Spinal cord (tissue), 10 donors: Measurements from ENCODE around the gene PCNP. TPM values are rescaled to one million over a fixed set of nuclear protein-coding genes. Genes with fewer than 3 reads are reported as not detected.
"Not testable (repeated sequence)": the region's sequence is repeated elsewhere in the genome, so short reads cannot be mapped to it uniquely, and the experiment has no call there.

Source experiments
- DNase-seq, 6 donors: peaks; one replicate each; pipeline versions ENCODE4 v3.0.0 to v3.0.0-alpha.2; 2013 to 2015; ENCODE audit warnings: low spot score in 6 of 6, low read depth in 4 of 6
- H3K27ac ChIP-seq: one replicate; pipeline ENCODE4 v1.5.1; 2013; ENCODE audit warnings: low read depth, low read length, control low read depth
- H3K27me3 ChIP-seq: one replicate; pipeline ENCODE4 v1.6.1; 2013; ENCODE audit warnings: low read length; ENCODE audit not compliant: control insufficient read depth, insufficient read depth
- H3K36me3 ChIP-seq: one replicate; pipeline ENCODE4 v1.6.1; 2013; ENCODE audit warnings: low read length; ENCODE audit not compliant: control insufficient read depth, insufficient read depth
- H3K4me1 ChIP-seq: one replicate; pipeline ENCODE4 v1.6.1; 2013; ENCODE audit warnings: low read length; ENCODE audit not compliant: control insufficient read depth, insufficient read depth
- H3K4me3 ChIP-seq: one replicate; pipeline ENCODE4 v1.5.1; 2013; ENCODE audit warnings: low read depth, low read length, control low read depth
- H3K9me3 ChIP-seq: one replicate; pipeline ENCODE4 v1.6.1; 2013; ENCODE audit warnings: low read length; ENCODE audit not compliant: control insufficient read depth, insufficient read depth
- WGBS: methylation state at CpG from one replicate; pipeline ENCODE4 v1.1.5; 2013; ENCODE audit warnings: missing lambda C conversion rate; ENCODE audit not compliant: insufficient coverage; 5-methylcytosine and 5-hydroxymethylcytosine counted together
- polyA plus RNA-seq, 2 donors: library from polyadenylated mRNA; unstranded; fragments of 120-200 nt; gene quantifications; one replicate each; pipeline ENCODE4 v1.2.1, GENCODE V29; 2013; ENCODE audit not compliant: insufficient read length in 2 of 2
- total RNA-seq, 2 donors: library from RNA; depleted of rRNA in 1 of 2; stranded (reverse); fragments of 120-200 nt in 1 of 2; fragments of >200 nt in 1 of 2; gene quantifications; one replicate each; pipeline versions ENCODE4 v1.2.3 to v1.2.4, GENCODE V29; 2013 to 2014
- donor health status: healthy.

PCNP gene
- total and polyA plus RNA-seq, 4 donors, result 81.1 to 190 (median 158) TPM

- H3K4me1 ChIP-seq, result no peaks in the 10 kb centered on the region
These were observed 55.2 kb downstream of the PCNP start for GRCh38 chr3:101629219-101629618.

GRCh38 chr3:101631098-101631796 lies 57.3 kb downstream of the PCNP start:
- no peak for DNase-seq
- H3K27ac ChIP-seq, result no peak overlapping the region
- H3K4me3 ChIP-seq, result no peak overlapping the region
- H3K36me3 ChIP-seq, result no peaks in the 10 kb centered on the region
- no CpG with 5 or more reads among the region's 1 CpG for WGBS
- peaks cover 3% of the 10 kb centered on the region for H3K4me1 ChIP-seq
- no peaks in the 10 kb centered on the region for H3K27me3 ChIP-seq
- no peaks in the 10 kb centered on the region for H3K9me3 ChIP-seq

More at GRCh38 chr3:101629219-101629618, 55.2 kb downstream of the PCNP start:
- H3K9me3 ChIP-seq, result no peaks in the 10 kb centered on the region
- DNase-seq, result no peak
- H3K4me3 ChIP-seq, result no peak overlapping the region
- no peaks in the 10 kb centered on the region for H3K36me3 ChIP-seq
- H3K27me3 ChIP-seq, result no peaks in the 10 kb centered on the region
- H3K27ac ChIP-seq, result no peak overlapping the region

DNA sequence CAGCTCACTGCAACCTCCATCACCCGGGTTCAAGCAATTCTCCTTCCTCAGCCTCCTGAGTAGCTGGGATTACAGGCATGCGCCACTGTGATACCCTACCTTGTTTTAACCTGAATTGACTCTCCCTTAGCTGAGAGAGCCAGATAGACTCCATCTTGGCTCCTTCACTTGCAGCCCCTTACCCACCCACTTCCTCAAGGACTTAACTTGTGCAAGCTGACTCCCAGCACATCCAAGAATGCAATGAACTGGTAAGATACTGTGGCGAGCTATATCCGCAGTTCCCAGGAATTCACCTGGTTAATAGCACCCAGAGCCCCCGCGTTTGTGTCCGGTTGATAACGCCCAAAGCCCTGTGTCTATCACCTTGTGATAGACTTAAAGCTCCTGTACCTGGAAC lies 58.0 kb downstream of the PCNP start:
- H3K27me3 ChIP-seq, H3K4me1 ChIP-seq, H3K4me3 ChIP-seq, H3K27ac ChIP-seq, DNase-seq, H3K36me3 ChIP-seq, H3K9me3 ChIP-seq: not testable (repeated sequence)
- WGBS, result 97% methylated on average over 8 of the region's 8 CpGs

DNA sequence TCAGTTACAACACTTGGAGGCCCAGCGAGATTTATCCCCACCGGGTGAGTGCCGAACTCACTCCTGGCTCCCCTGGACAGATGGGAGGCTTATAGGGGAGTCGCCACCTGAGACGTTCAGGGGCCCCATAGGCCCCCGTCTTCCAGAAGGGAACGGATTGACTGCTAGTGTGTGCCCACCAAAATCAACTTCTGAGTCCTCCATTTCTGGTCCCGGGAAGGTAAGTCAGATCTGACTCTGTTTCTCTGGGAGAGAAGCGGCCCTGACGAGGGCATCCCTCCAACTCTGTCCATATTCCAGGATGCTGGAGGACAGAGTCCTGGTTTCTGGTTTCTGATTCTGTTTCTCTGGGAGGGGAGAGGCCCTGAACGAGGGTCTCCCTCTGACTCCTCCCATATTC lies 58.6 kb downstream of the PCNP start:
- Histone ChIP-seq H3K4me1 (peaks cover 3% of the 10 kb centered on the region), H3K27me3 (no peaks in the 10 kb centered on the region), H3K27ac (no peak overlapping the region), H3K9me3 (no peaks in the 10 kb centered on the region), H3K36me3 (no peaks in the 10 kb centered on the region), H3K4me3 (no peak overlapping the region)
- 73% methylated on average over 8 of the region's 11 CpGs for whole genome bisulfite sequencing
- no peak for DNase-seq

GRCh38 chr3:101633186-101633585 lies 59.2 kb downstream of the PCNP start:
- H3K4me1 ChIP-seq, result peaks cover 3% of the 10 kb centered on the region
- H3K4me3 ChIP-seq, result no peak overlapping the region
- H3K27ac ChIP-seq, result no peak overlapping the region
- H3K27me3 ChIP-seq, result no peaks in the 10 kb centered on the region
- DNase-seq, result no peak
- no peaks in the 10 kb centered on the region for H3K36me3 ChIP-seq
- no peaks in the 10 kb centered on the region for H3K9me3 ChIP-seq
- 89% methylated on average over 7 of the region's 10 CpGs for WGBS

DNA sequence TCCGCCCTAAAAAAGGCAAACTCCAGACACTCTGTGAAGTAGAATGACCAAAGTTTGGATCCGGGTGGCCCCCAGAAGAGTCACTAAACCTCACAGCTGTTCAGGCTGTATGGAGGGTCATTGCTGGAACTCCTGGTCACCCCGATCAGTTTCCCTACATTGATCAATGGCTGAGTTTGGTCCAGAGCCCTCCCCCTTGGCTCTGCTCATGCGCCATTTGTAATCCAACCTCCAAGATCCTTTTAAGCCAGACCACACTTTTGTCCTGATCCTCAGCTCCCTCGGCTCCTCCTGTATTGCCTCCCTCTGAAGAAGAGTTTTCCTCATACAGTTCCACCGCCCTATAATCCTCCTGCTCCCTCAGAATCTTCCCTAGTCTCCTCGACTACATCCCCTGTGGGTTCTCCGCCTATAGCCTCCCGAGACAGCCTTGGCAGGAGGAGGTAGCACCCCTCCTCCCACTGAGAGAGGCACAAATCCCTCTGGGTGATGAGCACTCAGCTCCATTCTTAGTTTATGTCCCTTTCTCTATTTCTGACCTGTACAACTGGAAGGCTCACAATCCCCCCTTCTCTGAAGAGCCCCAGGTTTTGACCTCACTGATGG lies 60.7 kb downstream of the PCNP start:
- Histone ChIP-seq H3K27me3 (no peaks in the 10 kb centered on the region), H3K9me3 (no peaks in the 10 kb centered on the region), H3K27ac (no peak overlapping the region), H3K4me3 (no peak overlapping the region), H3K4me1 (peaks cover 3% of the 10 kb centered on the region), H3K36me3 (no peaks in the 10 kb centered on the region)
- DNase-seq, result no peak
- 80% methylated on average over 7 of the region's 9 CpGs for WGBS

DNA sequence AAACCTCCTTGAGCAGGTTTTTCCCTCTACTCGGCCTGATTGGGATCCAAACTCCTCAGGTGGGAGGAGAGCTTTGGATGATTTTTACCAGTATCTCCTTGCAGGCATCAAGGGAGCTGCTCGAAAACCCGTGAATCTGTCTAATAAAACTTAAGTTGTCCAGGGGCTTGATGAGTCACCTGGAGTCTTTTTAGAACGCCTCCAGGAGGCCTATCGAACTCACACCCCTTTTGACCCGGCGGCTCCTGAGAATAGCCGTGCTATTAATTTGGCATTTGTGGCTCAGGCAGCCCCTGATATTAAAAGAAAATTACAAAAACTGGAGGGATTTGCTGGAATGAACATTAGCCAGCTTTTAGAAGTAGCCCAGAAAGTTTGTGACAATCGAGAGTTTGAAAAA lies 61.4 kb downstream of the PCNP start:
- DNase-seq, result no peak
- Histone ChIP-seq H3K36me3 (no peaks in the 10 kb centered on the region), H3K9me3 (no peaks in the 10 kb centered on the region), H3K27ac (no peak overlapping the region), H3K4me1 (peaks cover 3% of the 10 kb centered on the region), H3K27me3 (no peaks in the 10 kb centered on the region), H3K4me3 (no peak overlapping the region)
- WGBS, result 84% methylated on average over 8 of the region's 9 CpGs

DNA sequence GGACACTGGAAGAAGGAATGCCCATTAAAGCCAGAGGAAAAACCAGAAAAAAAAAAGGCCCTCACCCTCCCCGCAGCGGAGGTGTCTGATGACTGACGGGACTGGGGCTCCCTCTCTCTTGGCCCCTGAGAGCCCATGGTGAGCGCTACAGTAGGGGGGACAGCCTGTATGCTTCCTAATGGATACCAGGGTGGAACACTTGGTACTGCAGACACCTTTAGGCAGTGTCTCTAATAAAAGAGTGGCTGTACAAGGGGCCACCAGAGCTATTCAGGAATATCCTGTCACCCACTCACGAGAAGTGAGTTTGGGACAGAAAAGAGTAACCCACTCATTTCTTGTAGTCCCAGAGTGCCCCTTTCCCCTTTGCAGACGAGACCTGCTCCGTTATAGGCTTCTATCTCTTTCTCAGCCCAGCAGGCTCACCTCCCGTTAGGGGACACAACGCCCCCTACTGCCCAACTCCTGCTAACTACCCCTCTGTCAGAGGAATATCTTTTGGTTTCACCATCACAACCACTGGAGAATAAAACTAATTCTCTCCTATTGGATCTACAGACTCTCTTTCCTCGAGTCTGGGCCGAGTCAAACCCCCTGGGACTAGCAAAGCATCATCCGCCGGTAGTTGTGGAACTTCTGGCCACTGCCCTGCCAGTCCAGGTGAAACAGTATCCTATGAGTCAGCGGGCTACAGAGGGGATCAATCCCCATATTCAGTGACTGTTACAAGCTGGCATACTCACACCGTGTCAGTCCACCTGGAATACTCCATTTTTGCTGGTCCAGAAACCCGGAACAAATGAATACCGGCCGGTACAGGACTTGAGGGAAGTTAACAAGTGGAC lies 62.2 kb downstream of the PCNP start:
- 59% methylated on average over 15 of the region's 18 CpGs for WGBS
- no peak overlapping the region for H3K4me3 ChIP-seq
- H3K4me1 ChIP-seq, result peaks cover 3% of the 10 kb centered on the region
- no peak overlapping the region for H3K27ac ChIP-seq
- no peaks in the 10 kb centered on the region for H3K9me3 ChIP-seq
- no peaks in the 10 kb centered on the region for H3K27me3 ChIP-seq
- peak in 2 of 6 donors; percentile 11 to 13 for DNase-seq
- H3K36me3 ChIP-seq, result no peaks in the 10 kb centered on the region

DNA sequence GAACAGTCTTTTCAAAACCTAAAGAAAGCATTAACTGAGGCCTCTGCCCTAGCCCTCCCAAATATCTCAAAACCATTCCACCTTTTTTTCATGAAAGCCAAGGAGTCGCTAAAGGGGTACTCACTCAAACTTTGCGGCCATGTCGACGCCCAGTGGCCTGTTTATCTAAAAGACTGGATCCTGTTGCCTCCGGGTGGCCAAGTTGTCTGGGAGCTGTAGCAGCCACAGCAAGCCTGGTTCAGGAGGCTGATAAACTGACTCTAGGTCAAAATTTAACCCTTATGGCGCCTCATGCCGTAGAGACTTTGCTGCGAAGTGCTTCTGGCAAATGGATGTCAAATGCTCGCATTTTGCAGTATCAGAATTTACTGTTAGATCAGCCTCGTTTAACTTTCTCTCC lies 63.5 kb downstream of the PCNP start:
- 92% methylated on average over 9 of the region's 10 CpGs for WGBS

More for the DNA sequence above, 63.5 kb downstream of the PCNP start:
- Histone ChIP-seq H3K27ac (no peak overlapping the region), H3K9me3 (no peaks in the 10 kb centered on the region), H3K4me1 (peaks cover 3% of the 10 kb centered on the region), H3K4me3 (no peak overlapping the region), H3K36me3 (no peaks in the 10 kb centered on the region), H3K27me3 (no peaks in the 10 kb centered on the region)
- DNase-seq, result no peak
